ENCODE data around the gene TTLL10. TPM values are rescaled to one million over a fixed set of nuclear protein-coding genes. Genes with fewer than 3 reads are reported as not detected.

TTLL10 gene
- total RNA-seq, 1 donor from 2014 or later: 1.0 TPM

GRCh38 chr1:1157914-1158710, 15.6 kb upstream of the TTLL10 start:
- ATAC-seq: peak; percentile 35

GRCh38 chr1:1160281-1160930, 13.3 kb upstream of the TTLL10 start:
- ATAC-seq: no peak

GRCh38 chr1:1161078-1161682, 12.5 kb upstream of the TTLL10 start:
- no peak for ATAC-seq

- no peak for ATAC-seq
Observed at GRCh38 chr1:1161683-1162079, 12.0 kb upstream of the TTLL10 start.

GRCh38 chr1:1162597-1163537, 10.8 kb upstream of the TTLL10 start:
- ATAC-seq: peak; percentile 79

GRCh38 chr1:1163538-1164070, 10.1 kb upstream of the TTLL10 start:
- ATAC-seq: no peak

- ATAC-seq: no peak
Observed at GRCh38 chr1:1164361-1164700, 9.3 kb upstream of the TTLL10 start.

GRCh38 chr1:1164701-1165451, 8.8 kb upstream of the TTLL10 start:
- ATAC-seq: peak; percentile 65

- ATAC-seq: no peak
Observed at GRCh38 chr1:1165485-1165884, 8.2 kb upstream of the TTLL10 start.

- ATAC-seq: no peak
Observed at GRCh38 chr1:1165900-1166421, 7.7 kb upstream of the TTLL10 start.

- ATAC-seq: no peak
Observed at GRCh38 chr1:1166642-1167397, 6.9 kb upstream of the TTLL10 start.

GRCh38 chr1:1167398-1167821, 6.3 kb upstream of the TTLL10 start:
- ATAC-seq: no peak

GRCh38 chr1:1167841-1168450, 5.7 kb upstream of the TTLL10 start:
- ATAC-seq: no peak

GRCh38 chr1:1168451-1169411, 4.9 kb upstream of the TTLL10 start:
- no peak for ATAC-seq

GRCh38 chr1:1169429-1170214, 4.1 kb upstream of the TTLL10 start:
- ATAC-seq: no peak

GRCh38 chr1:1170215-1171091, 3.2 kb upstream of the TTLL10 start:
- no peak for ATAC-seq

GRCh38 chr1:1171161-1171545, 2.5 kb upstream of the TTLL10 start:
- ATAC-seq: no peak
